Adrenal gland (tissue), 5 donors: Measurements from ENCODE around the gene PRKAA2.

ENCODE experiments used
- CTCF ChIP-seq, 6 experiments: fragments of 450-650 bp in 4 of 6; fragments of 200-600 bp in 2 of 6; sonication (generic) in 1 of 6; IDR thresholded peaks; 1 replicate in 5 of 6; 2 replicates in 1 of 6; pipeline versions ENCODE4 v1.5.1 to v1.8.0; 2016 to 2021; ENCODE audit warnings: antibody characterized with exemption in 6 of 6, mild to moderate bottlenecking in 2 of 6, moderate library complexity in 1 of 6
- POLR2A ChIP-seq, 2 donors: fragments of 450-650 bp; IDR thresholded peaks; one replicate each; pipeline ENCODE4 v1.6.1; 2017; ENCODE audit warnings: antibody characterized with exemption in 2 of 2, mild to moderate bottlenecking in 2 of 2, moderate library complexity in 1 of 2
- donor health status: DM: no; HTN: no; CAD: no.

- TF ChIP-seq POLR2A (IDR thresholded peaks at IDR 0.05) (no peak), CTCF (IDR thresholded peaks at IDR 0.05) (no peak)
Measured at GRCh38 chr1:56713112-56713511, 68.0 kb downstream of the PRKAA2 start.
